ENCODE data around the gene GJA1. TPM values are rescaled to one million over a fixed set of nuclear protein-coding genes. Genes with fewer than 3 reads are reported as not detected.
A peak's percentile ranks its signal among the peaks of the same experiment; 100 is the strongest.
"Not testable (repeated sequence)": the region's sequence is repeated elsewhere in the genome, so short reads cannot be mapped to it uniquely, and the experiment has no call there.

GJA1 gene
- total RNA-seq, 2 donors from 2014 or later, result 95.6 to 97.2 TPM

DNA sequence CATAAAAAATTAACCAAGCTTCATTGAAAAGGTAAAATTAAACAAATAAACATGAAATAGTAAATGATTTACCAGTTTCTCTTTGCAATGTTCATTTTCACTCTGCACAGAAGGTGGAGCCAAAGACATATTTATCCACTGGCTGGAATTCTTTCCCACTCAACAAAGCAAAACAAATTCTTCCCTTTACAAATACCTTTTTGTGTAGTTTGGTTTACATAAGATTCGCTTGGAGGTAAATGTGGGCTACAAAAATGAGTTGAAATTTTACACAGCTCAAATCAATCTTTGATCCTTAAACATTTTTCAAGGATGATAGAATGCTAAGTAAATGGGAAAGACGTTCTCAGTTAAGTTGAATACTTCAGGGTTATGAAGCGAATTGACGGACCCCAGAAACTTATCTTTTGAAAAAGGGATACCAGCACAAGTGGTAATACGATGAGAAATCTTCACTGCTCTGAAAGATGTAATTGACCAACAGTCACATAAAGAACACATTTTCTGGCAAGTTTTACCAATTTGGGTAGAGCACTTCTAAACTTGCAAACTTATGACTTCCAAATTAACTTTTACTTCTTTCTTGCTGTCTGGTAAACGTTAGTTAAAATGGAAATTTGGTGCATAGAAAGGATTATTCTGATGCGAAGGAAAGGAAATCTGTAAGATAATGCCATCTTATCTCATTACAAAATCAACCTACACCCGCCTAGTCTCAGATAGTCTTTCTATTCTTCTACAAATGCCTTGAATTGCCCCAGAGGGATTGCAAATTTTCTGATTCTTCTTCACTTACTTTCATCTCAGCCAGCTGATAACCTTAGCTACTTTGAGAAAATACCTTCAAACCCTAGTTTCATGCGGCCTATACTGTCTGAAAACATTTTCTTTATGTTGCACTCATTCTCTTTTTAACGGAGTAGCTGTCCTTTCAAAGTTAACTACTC, 4.7 kb upstream of the GJA1 start:
- 46% methylated on average over 10 of the region's 10 CpGs for WGBS
- no peak for DNase-seq (ENCODE audit: low spot score)
- H3K9me3 ChIP-seq, result no peaks in the 10 kb centered on the region

DNA sequence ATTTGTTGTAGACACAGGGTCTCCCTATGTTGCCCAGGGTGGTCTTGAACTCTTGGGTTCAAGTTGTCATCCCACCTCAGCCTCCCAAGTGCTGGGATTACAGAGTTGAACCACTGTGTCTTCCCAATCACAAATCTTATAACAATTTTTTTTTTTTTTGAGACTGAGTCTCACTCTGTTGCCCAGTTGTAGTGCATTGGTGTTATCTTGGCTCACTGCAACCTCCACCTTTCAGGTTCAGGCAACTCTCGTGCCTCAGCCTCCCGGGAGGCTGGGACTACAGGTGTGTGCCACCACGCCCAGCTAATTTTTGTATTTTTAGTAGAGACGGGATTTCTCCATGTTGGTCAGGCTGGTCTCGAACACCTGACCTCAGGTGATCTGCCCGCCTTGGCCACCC, 3.7 kb upstream of the GJA1 start:
- intact Hi-C loops (cut with DNase I), result loop anchor here (2.0 to 10.0 kb wide), 4 partner anchors 93 to 751 kb away; no protein-coding TSS in a partner anchor
- 97% methylated on average over 6 of the region's 6 CpGs for WGBS

More for the DNA sequence above, 4.7 kb upstream of the GJA1 start:
- intact Hi-C loops (cut with DNase I), result loop anchor here (2.0 to 10.0 kb wide), 4 partner anchors 94 to 752 kb away; no protein-coding TSS in a partner anchor
- no peaks in the 10 kb centered on the region for H3K27me3 ChIP-seq (replicated peaks; ENCODE audit: insufficient read depth)
- H3K4me1 ChIP-seq (replicated peaks), result no peaks in the 10 kb centered on the region
- no peaks in the 10 kb centered on the region for H3K36me3 ChIP-seq
- H3K27ac ChIP-seq, result peak overlapping the region in 1 of 2 donors; percentile 13
- TF ChIP-seq, protein P1, sequence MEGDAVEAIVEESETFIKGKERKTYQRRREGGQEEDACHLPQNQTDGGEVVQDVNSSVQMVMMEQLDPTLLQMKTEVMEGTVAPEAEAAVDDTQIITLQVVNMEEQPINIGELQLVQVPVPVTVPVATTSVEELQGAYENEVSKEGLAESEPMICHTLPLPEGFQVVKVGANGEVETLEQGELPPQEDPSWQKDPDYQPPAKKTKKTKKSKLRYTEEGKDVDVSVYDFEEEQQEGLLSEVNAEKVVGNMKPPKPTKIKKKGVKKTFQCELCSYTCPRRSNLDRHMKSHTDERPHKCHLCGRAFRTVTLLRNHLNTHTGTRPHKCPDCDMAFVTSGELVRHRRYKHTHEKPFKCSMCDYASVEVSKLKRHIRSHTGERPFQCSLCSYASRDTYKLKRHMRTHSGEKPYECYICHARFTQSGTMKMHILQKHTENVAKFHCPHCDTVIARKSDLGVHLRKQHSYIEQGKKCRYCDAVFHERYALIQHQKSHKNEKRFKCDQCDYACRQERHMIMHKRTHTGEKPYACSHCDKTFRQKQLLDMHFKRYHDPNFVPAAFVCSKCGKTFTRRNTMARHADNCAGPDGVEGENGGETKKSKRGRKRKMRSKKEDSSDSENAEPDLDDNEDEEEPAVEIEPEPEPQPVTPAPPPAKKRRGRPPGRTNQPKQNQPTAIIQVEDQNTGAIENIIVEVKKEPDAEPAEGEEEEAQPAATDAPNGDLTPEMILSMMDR (IDR thresholded peaks at IDR 0.05), result peak; percentile 16 to 87 (median 69)
- TF ChIP-seq POLR2A (IDR thresholded peaks at IDR 0.05), result no peak
- no peak for TF ChIP-seq POLR2AphosphoS5 (IDR thresholded peaks at IDR 0.05)
- H3K4me3 ChIP-seq, result no peak overlapping the region

DNA sequence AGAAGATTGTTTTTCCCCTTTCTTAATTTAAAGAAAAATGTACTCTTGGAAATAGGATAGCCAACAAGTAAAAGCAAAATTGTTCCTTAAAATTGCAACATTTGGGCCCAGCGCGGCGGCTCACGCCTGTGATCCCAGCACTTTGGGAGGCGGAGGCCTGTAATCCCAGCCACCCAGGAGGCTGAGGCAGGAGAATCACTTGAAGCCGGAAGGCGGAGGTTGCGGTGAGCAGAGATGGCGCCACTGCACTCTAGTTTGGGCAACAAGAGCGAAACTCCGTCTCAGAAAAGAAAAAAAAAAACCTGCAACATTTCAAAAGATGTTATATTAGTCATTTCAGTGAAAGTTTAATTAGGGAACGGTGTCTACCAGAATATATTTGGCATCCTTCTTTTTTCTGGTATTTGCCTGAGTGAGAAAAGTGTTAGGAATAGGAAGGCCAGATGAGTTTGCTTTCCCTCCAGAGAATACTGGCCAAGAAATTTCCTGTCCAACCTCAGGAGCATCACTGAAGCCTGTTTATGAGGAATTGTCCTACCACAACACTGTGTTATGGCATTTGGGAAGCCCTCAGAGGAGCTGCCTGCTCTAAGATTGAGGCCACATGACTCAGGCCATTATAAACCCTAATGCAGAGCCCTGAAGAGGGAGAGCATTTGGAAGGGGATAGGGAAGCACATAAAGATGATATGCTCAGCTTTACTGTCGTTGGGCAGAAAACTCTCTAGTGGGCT, 1.2 kb upstream of the GJA1 start:
- 79% methylated on average over 13 of the region's 13 CpGs for WGBS
- DNase-seq (ENCODE audit: low spot score), result no peak
- Histone ChIP-seq H3K4me3 (no peak overlapping the region), H3K4me1 (replicated peaks) (no peaks in the 10 kb centered on the region), H3K27ac (peak overlapping the region; percentile 21 to 43), H3K9me3 (no peaks in the 10 kb centered on the region), H3K36me3 (no peaks in the 10 kb centered on the region), H3K27me3 (replicated peaks; ENCODE audit: insufficient read depth) (no peaks in the 10 kb centered on the region)
- TF ChIP-seq POLR2AphosphoS5 (IDR thresholded peaks at IDR 0.05), result peak; percentile 37
- TF ChIP-seq, protein P1 (IDR thresholded peaks at IDR 0.05), result no peak
- intact Hi-C loops (cut with DNase I), result loop anchor here (5.0 to 10.0 kb wide), 3 partner anchors 91 to 598 kb away; no protein-coding TSS in a partner anchor

More for the DNA sequence above, 3.7 kb upstream of the GJA1 start:
- H3K9me3 ChIP-seq; H3K4me3 ChIP-seq; H3K27me3 ChIP-seq (replicated peaks; ENCODE audit: insufficient read depth); H3K4me1 ChIP-seq (replicated peaks); H3K36me3 ChIP-seq; DNase-seq (ENCODE audit: low spot score); H3K27ac ChIP-seq: not testable (repeated sequence)

DNA sequence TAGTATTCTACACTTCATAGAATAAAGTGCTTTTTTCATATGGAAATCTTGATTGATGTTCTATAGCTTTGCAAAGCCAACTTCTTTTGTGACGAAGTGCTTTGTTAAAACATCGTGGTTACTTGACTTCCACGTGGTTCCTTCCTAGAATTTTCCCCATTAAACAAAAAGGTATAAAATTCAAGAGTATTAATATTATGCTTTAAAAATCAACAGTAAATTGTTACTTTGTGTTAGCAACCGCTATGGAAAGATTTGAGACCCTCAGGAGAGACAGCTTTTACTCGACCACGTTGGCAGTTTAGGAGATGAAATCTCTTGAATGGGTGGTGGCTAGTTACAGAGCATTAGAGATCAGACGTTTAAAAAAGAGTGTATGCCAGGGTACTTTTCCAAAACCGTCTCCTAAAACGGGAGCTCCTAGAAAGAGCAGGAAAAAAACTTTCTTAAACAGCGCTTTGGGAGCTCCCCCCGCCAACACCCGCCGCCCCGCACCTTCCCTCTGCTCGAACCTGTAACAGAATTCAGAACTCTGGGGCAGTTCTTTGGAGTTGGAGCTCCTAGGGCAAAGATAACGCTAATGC, 920 bp downstream of the GJA1 start:
- TF ChIP-seq POLR2A (IDR thresholded peaks at IDR 0.05) (no peak), POLR2AphosphoS5 (IDR thresholded peaks at IDR 0.05) (no peak)
- TF ChIP-seq, protein P1 (IDR thresholded peaks at IDR 0.05), result no peak
- Histone ChIP-seq H3K9me3 (no peaks in the 10 kb centered on the region), H3K4me3 (peak overlapping the region; percentile 42 to 47), H3K4me1 (replicated peaks) (no peaks in the 10 kb centered on the region), H3K27me3 (replicated peaks; ENCODE audit: insufficient read depth) (no peaks in the 10 kb centered on the region), H3K27ac (peak overlapping the region; percentile 79 to 80), H3K36me3 (no peaks in the 10 kb centered on the region)
- DNase-seq (ENCODE audit: low spot score), result peak; percentile 34
- WGBS, result 2% methylated on average over 16 of the region's 16 CpGs
- intact Hi-C loops (cut with DNase I), result loop anchor here (5.0 to 10.0 kb wide), 4 partner anchors 61 to 346 kb away; no protein-coding TSS in a partner anchor

Measured in prostate gland (tissue), 2 donors.